HepG2 (cell line): Measurements from ENCODE around the gene RHBDD1. TPM values are rescaled to one million over a fixed set of nuclear protein-coding genes. Genes with fewer than 3 reads are reported as not detected.

Source experiments
- CBFB ChIP-seq: sonication (generic); formaldehyde crosslinking; IDR thresholded peaks from 2 replicates; pipeline ENCODE4 v1.4.0; 2020; ENCODE audit warnings: missing genetic modification reagents
- MAF1 ChIP-seq: sonication (generic); formaldehyde crosslinking; IDR thresholded peaks from 2 replicates; pipeline ENCODE4 v1.5.0; 2020; ENCODE audit warnings: missing genetic modification reagents, borderline replicate concordance
- MTA1 ChIP-seq: sonication (generic); formaldehyde crosslinking; IDR thresholded peaks from 2 replicates; pipeline ENCODE4 v1.4.0; 2020; ENCODE audit warnings: missing genetic modification reagents, mild to moderate bottlenecking, borderline replicate concordance
- NFIB ChIP-seq: sonication (generic); formaldehyde crosslinking; IDR thresholded peaks from 2 replicates; pipeline ENCODE4 v1.9.0; 2021; ENCODE audit warnings: missing genetic modification reagents, mild to moderate bottlenecking, borderline replicate concordance
- PRPF4 ChIP-seq: fragments of 200-400 bp; formaldehyde crosslinking; IDR thresholded peaks from 2 replicates; pipeline ENCODE4 v1.6.1; 2016; ENCODE audit warnings: low read length, low read depth; ENCODE audit not compliant: poor library complexity, severe bottlenecking
- RXRB ChIP-seq: IDR thresholded peaks from 2 replicates; pipeline ENCODE4 v1.6.1; 2016; ENCODE audit warnings: borderline replicate concordance, missing genetic modification reagents, missing compliant biosample characterization
- SP5 ChIP-seq: IDR thresholded peaks from 2 replicates; pipeline ENCODE4 v1.6.1; 2016; ENCODE audit warnings: low read depth, borderline replicate concordance
- TEAD2 ChIP-seq: sonication (generic); formaldehyde crosslinking; IDR thresholded peaks from 2 replicates; pipeline ENCODE4 v1.9.0; 2021; ENCODE audit warnings: missing genetic modification reagents
- U2AF2 ChIP-seq: fragments of 200-400 bp; formaldehyde crosslinking; IDR thresholded peaks from 2 replicates; pipeline ENCODE4 v1.6.1; 2017; ENCODE audit warnings: low read depth, mild to moderate bottlenecking, low read length
- ZBTB3 ChIP-seq: sonication (generic); formaldehyde crosslinking; IDR thresholded peaks from 2 replicates; pipeline ENCODE4 v1.4.0; 2020; ENCODE audit warnings: low read depth, mild to moderate bottlenecking, moderate library complexity, missing genetic modification reagents, borderline replicate concordance
- ZFYVE20 ChIP-seq: sonication (generic); formaldehyde crosslinking; IDR thresholded peaks from 2 replicates; pipeline ENCODE4 v1.8.0; 2023; ENCODE audit warnings: low read depth, mild to moderate bottlenecking, moderate library complexity, missing genetic modification reagents, borderline replicate concordance
- ZNF264 ChIP-seq: sonication (generic); formaldehyde crosslinking; IDR thresholded peaks from 2 replicates; pipeline ENCODE4 v1.4.0; 2020; ENCODE audit warnings: missing genetic modification reagents
- ZNF441 ChIP-seq: sonication (generic); formaldehyde crosslinking; IDR thresholded peaks from 2 replicates; pipeline ENCODE4 v1.7.0; 2021; ENCODE audit warnings: missing genetic modification reagents, borderline replicate concordance
- ZNF501 ChIP-seq: sonication (generic); formaldehyde crosslinking; IDR thresholded peaks from 2 replicates; pipeline ENCODE4 v1.5.1; 2020; ENCODE audit warnings: mild to moderate bottlenecking, moderate library complexity, missing genetic modification reagents
- ZNF605 ChIP-seq: sonication (generic); formaldehyde crosslinking; IDR thresholded peaks from 2 replicates; pipeline ENCODE4 v1.8.0; 2022; ENCODE audit warnings: mild to moderate bottlenecking, missing genetic modification reagents
- polyA plus RNA-seq, 8 experiments: library from polyadenylated mRNA; depleted of rRNA in 3 of 8; stranded (reverse) in 7 of 8; unstranded in 1 of 8; fragments of >200 nt; fragmentation: Illumina TruSeq in 4 of 8; extraction: Trizol in 4 of 8; gene quantifications; 2 replicates each; pipeline versions ENCODE4 v1.2.1 to v1.2.3, GENCODE V29; 2011 to 2016; ENCODE audit warnings: low read depth in 4 of 8, missing spikeins in 1 of 8, mixed read lengths in 1 of 8; ENCODE audit not compliant: insufficient read depth in 1 of 8
- total RNA-seq, 5 experiments: library from RNA; depleted of rRNA; stranded (reverse); fragments of >200 nt; fragmentation: Illumina TruSeq; extraction: Trizol; gene quantifications; 2 replicates each; pipeline ENCODE4 v1.2.3, GENCODE V29; 2016; ENCODE audit warnings: low read depth in 1 of 5
- TF ChIP-seq, protein P1 (sequence below): sonication (generic); IDR thresholded peaks from 2 replicates; pipeline ENCODE4 v1.6.1; 2016; ENCODE audit warnings: low read depth, borderline replicate concordance
- TF ChIP-seq, protein P2 (sequence below): sonication (generic); formaldehyde crosslinking; IDR thresholded peaks from 2 replicates; pipeline ENCODE4 v1.5.1; 2020; ENCODE audit warnings: missing genetic modification reagents, mild to moderate bottlenecking, borderline replicate concordance
- TF ChIP-seq, protein P3 (sequence below): sonication (generic); formaldehyde crosslinking; IDR thresholded peaks from 2 replicates; pipeline ENCODE4 v1.4.0; 2020; ENCODE audit warnings: missing genetic modification reagents
- TF ChIP-seq, protein P4 (sequence below): IDR thresholded peaks from 2 replicates; pipeline ENCODE4 v1.6.1; 2012; ENCODE audit warnings: inconsistent platforms

Gene RHBDD1
- total and polyA plus RNA-seq, 2 of the 13 experiments (the other 11 are each of a cell fraction or from before 2014, with no cell fraction given): 8.2 to 9.5 TPM

DNA sequence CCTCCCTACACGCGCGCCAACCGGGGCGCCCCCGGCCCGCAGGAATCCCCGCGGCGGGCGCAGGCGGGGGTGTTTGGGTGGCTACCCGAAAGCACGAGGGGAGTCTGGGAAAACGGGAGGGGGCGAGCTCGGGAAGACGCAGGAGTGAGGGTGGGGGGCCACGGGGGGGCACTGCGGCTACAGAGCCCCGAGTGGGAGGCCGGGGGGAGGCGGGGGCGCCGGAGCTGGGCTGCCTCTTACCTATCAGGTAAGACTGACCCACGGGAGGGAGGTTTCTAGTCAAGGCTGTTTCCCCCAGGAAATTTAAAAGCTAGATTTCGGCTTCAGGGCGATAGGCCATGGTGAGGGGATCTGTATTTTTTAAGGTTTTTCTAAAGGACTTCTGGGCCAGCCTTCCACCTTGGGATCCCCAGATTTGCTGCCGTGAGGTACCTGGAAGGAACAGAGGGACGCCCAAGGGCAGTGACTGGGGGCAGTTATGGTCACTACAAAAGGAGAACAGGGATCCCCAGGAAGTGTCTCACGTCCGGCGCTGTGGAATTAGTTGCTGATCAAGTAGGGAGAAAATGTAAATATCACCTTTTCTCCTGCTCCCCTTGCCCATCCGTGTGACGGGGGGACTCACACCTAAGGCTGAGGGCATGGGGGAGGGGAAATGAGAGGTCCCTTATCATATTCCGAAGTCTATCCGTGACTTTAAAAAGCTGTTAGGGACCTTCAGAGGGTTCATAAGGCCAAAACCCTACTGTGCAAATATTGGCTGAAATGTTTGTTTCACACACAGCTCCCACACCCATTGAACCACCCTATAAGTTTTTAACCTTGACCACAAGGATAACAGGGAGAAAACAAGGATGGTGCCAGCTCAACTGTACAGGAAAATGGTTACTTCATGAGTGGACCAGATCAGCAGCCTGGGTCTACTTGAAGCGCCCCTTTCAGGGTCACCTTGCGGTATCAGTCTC lies 35.6 kb upstream of the RHBDD1 start (continued):
- no peak for TF ChIP-seq NFIB (CRISPR knock-in tag)
- TF ChIP-seq, protein P1, sequence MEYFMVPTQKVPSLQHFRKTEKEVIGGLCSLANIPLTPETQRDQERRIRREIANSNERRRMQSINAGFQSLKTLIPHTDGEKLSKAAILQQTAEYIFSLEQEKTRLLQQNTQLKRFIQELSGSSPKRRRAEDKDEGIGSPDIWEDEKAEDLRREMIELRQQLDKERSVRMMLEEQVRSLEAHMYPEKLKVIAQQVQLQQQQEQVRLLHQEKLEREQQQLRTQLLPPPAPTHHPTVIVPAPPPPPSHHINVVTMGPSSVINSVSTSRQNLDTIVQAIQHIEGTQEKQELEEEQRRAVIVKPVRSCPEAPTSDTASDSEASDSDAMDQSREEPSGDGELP: peak; percentile 64; the same call in 1 of the 2 replicates
- peak; percentile 74 for TF ChIP-seq ZNF441
- TF ChIP-seq ZNF264 (CRISPR knock-in tag): peak; percentile 85
- TF ChIP-seq ZBTB3 (CRISPR knock-in tag): no peak; the same call in 1 of the 2 replicates
- no peak for TF ChIP-seq ZNF501
- TF ChIP-seq, protein P2, sequence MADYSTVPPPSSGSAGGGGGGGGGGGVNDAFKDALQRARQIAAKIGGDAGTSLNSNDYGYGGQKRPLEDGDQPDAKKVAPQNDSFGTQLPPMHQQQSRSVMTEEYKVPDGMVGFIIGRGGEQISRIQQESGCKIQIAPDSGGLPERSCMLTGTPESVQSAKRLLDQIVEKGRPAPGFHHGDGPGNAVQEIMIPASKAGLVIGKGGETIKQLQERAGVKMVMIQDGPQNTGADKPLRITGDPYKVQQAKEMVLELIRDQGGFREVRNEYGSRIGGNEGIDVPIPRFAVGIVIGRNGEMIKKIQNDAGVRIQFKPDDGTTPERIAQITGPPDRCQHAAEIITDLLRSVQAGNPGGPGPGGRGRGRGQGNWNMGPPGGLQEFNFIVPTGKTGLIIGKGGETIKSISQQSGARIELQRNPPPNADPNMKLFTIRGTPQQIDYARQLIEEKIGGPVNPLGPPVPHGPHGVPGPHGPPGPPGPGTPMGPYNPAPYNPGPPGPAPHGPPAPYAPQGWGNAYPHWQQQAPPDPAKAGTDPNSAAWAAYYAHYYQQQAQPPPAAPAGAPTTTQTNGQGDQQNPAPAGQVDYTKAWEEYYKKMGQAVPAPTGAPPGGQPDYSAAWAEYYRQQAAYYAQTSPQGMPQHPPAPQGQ: no peak
- TF ChIP-seq TEAD2 (CRISPR knock-in tag): 0 out of 2 replicates have a peak, but pooled peaks have one; percentile 33
- no peak for TF ChIP-seq U2AF2
- TF ChIP-seq, protein P3, sequence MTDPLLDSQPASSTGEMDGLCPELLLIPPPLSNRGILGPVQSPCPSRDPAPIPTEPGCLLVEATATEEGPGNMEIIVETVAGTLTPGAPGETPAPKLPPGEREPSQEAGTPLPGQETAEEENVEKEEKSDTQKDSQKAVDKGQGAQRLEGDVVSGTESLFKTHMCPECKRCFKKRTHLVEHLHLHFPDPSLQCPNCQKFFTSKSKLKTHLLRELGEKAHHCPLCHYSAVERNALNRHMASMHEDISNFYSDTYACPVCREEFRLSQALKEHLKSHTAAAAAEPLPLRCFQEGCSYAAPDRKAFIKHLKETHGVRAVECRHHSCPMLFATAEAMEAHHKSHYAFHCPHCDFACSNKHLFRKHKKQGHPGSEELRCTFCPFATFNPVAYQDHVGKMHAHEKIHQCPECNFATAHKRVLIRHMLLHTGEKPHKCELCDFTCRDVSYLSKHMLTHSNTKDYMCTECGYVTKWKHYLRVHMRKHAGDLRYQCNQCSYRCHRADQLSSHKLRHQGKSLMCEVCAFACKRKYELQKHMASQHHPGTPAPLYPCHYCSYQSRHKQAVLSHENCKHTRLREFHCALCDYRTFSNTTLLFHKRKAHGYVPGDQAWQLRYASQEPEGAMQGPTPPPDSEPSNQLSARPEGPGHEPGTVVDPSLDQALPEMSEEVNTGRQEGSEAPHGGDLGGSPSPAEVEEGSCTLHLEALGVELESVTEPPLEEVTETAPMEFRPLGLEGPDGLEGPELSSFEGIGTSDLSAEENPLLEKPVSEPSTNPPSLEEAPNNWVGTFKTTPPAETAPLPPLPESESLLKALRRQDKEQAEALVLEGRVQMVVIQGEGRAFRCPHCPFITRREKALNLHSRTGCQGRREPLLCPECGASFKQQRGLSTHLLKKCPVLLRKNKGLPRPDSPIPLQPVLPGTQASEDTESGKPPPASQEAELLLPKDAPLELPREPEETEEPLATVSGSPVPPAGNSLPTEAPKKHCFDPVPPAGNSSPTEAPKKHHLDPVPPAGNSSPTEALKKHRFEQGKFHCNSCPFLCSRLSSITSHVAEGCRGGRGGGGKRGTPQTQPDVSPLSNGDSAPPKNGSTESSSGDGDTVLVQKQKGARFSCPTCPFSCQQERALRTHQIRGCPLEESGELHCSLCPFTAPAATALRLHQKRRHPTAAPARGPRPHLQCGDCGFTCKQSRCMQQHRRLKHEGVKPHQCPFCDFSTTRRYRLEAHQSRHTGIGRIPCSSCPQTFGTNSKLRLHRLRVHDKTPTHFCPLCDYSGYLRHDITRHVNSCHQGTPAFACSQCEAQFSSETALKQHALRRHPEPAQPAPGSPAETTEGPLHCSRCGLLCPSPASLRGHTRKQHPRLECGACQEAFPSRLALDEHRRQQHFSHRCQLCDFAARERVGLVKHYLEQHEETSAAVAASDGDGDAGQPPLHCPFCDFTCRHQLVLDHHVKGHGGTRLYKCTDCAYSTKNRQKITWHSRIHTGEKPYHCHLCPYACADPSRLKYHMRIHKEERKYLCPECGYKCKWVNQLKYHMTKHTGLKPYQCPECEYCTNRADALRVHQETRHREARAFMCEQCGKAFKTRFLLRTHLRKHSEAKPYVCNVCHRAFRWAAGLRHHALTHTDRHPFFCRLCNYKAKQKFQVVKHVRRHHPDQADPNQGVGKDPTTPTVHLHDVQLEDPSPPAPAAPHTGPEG (CRISPR knock-in tag): peak; percentile 67; the same call in 1 of the 2 replicates
- peak; percentile 98 for TF ChIP-seq SP5
- peak; percentile 99 for TF ChIP-seq RXRB
- TF ChIP-seq MAF1 (CRISPR knock-in tag): no peak
- TF ChIP-seq ZNF605 (CRISPR knock-in tag): peak; percentile 38; the same call in 1 of the 2 replicates
- TF ChIP-seq PRPF4: peak; percentile 73
- TF ChIP-seq, protein P4, sequence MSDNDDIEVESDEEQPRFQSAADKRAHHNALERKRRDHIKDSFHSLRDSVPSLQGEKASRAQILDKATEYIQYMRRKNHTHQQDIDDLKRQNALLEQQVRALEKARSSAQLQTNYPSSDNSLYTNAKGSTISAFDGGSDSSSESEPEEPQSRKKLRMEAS: peak; percentile 65
- TF ChIP-seq CBFB (CRISPR knock-in tag): peak; percentile 94
- TF ChIP-seq ZFYVE20 (CRISPR knock-in tag): no peak
- peak; percentile 49; the same call in 1 of the 2 replicates for TF ChIP-seq MTA1 (CRISPR knock-in tag)
